B cell (primary cell): ENCODE results near the gene ZNF334. TPM values are rescaled to one million over a fixed set of nuclear protein-coding genes. Genes with fewer than 3 reads are reported as not detected.

Source experiments
- ATAC-seq: fragments of 200-7000 bp; cut with Tn5 transposase; one replicate; pipeline ENCODE4 v1.10.0; 2021; ENCODE audit warnings: low read depth, mild to moderate bottlenecking, moderate number of reproducible peaks, moderate library complexity
- CTCF ChIA-PET: fragments of 350-600 bp; sonication (Branson Sonifier 250); formaldehyde crosslinking; loops from one replicate; lab custom pipeline; 2021; ENCODE audit warnings: antibody characterized with exemption, inconsistent platforms; lab: Charles Lee
- POLR2A ChIA-PET: fragments of 350-600 bp; sonication (Branson Sonifier 250); formaldehyde crosslinking; loops from one replicate; lab custom pipeline; 2021; ENCODE audit warnings: antibody characterized with exemption; lab: Charles Lee
- DNase-seq: peaks from one replicate; pipeline ENCODE4 v3.0.0; 2013
- H2AFZ ChIP-seq: 2 replicates; pipeline ENCODE4 v1.6.1; 2012; ENCODE audit warnings: mild to moderate bottlenecking, low read depth, low read length; ENCODE audit not compliant: insufficient read depth, poor library complexity, severe bottlenecking
- H3K27ac ChIP-seq, 2 donors: 1 replicate in 1 of 2; 2 replicates in 1 of 2; pipeline ENCODE4 v1.5.1; 2012 to 2013; ENCODE audit warnings: low read length in 2 of 2, mild to moderate bottlenecking in 2 of 2, moderate library complexity in 1 of 2
- H3K27me3 ChIP-seq, 4 experiments: fragments of 200-600 bp in 1 of 4; sonication (generic) in 1 of 4; replicated peaks in 1 of 4; 1 replicate in 2 of 4; 2 replicates in 2 of 4; pipeline versions ENCODE4 v1.6.1 to v1.7.0; 2013 to 2016; ENCODE audit warnings: low read length in 3 of 4, mild to moderate bottlenecking in 2 of 4, mixed read lengths in 1 of 4, moderate library complexity in 1 of 4; ENCODE audit not compliant: insufficient read depth in 4 of 4, control insufficient read depth in 3 of 4; ENCODE audit errors: control extremely low read depth in 1 of 4
- H3K36me3 ChIP-seq, 2 experiments: replicated peaks in 1 of 2; 1 replicate in 1 of 2; 2 replicates in 1 of 2; pipeline versions ENCODE4 v1.6.1 to v1.7.1; 2013; ENCODE audit warnings: low read length in 1 of 2; ENCODE audit not compliant: insufficient read depth in 2 of 2, control insufficient read depth in 1 of 2; ENCODE audit errors: control extremely low read depth in 1 of 2, extremely low read depth in 1 of 2
- H3K4me1 ChIP-seq, 2 donors: fragments of 200-600 bp in 1 of 2; sonication (generic) in 1 of 2; 1 replicate in 1 of 2; 2 replicates in 1 of 2; pipeline versions ENCODE4 v1.5.1 to v1.6.1; 2013 to 2017; ENCODE audit warnings: low read length in 2 of 2; ENCODE audit not compliant: control insufficient read depth in 2 of 2, insufficient read depth in 2 of 2
- H3K4me2 ChIP-seq: replicated peaks from 2 replicates; pipeline ENCODE3; 2012; ENCODE audit warnings: mild to moderate bottlenecking, low read depth, low read length; ENCODE audit not compliant: poor library complexity, severe bottlenecking
- H3K4me3 ChIP-seq, 5 experiments: fragments of 200-600 bp in 1 of 5; sonication (generic) in 1 of 5; 1 replicate in 3 of 5; 2 replicates in 2 of 5; pipeline versions ENCODE4 v1.5.1 to v1.7.0; 2011 to 2016; ENCODE audit warnings: low read length in 4 of 5, mild to moderate bottlenecking in 4 of 5, low read depth in 2 of 5, control low read depth in 1 of 5, moderate library complexity in 1 of 5; ENCODE audit not compliant: insufficient read depth in 1 of 5; ENCODE audit errors: control extremely low read depth in 1 of 5, extremely low read depth in 1 of 5
- H3K79me2 ChIP-seq: fragments of 200-600 bp; sonication (generic); one replicate; pipeline ENCODE4 v1.6.0; 2016; ENCODE audit warnings: low read length; ENCODE audit not compliant: control insufficient read depth, insufficient read depth
- H3K9ac ChIP-seq: fragments of 200-600 bp; sonication (generic); 2 replicates; pipeline ENCODE4 v1.6.1; 2017; ENCODE audit warnings: mild to moderate bottlenecking, low read length, moderate library complexity
- H3K9me3 ChIP-seq, 3 donors: one replicate each; pipeline versions ENCODE4 v1.6.1 to v1.7.1; 2013; ENCODE audit warnings: low read length in 2 of 3; ENCODE audit not compliant: control insufficient read depth in 2 of 3, insufficient read depth in 1 of 3; ENCODE audit errors: control extremely low read depth in 1 of 3
- H4K20me1 ChIP-seq: 2 replicates; pipeline ENCODE4 v1.6.0; 2012; ENCODE audit warnings: mild to moderate bottlenecking, low read length; ENCODE audit not compliant: insufficient read depth, control insufficient read depth, poor library complexity, severe bottlenecking
- H3K27ac Mint-ChIP-seq: one replicate; pipeline ENCODE4 v1.8.0; 2021; ENCODE audit warnings: mixed read lengths
- H3K27me3 Mint-ChIP-seq: one replicate; pipeline ENCODE4 v1.8.0; 2021; ENCODE audit warnings: mixed read lengths
- H3K4me1 Mint-ChIP-seq: one replicate; pipeline ENCODE4 v1.8.0; 2021; ENCODE audit warnings: mixed read lengths
- H3K4me3 Mint-ChIP-seq: one replicate; pipeline ENCODE4 v1.8.0; 2021; ENCODE audit warnings: mixed read lengths
- H3K9me3 Mint-ChIP-seq: one replicate; pipeline ENCODE4 v1.8.0; 2022; ENCODE audit warnings: mixed read lengths; ENCODE audit not compliant: insufficient read depth
- CTCF ChIP-seq: fragments of 200-600 bp; IDR thresholded peaks from one replicate; pipeline ENCODE4 v1.8.0; 2022; ENCODE audit warnings: antibody characterized with exemption, mild to moderate bottlenecking
- EZH2 ChIP-seq: IDR thresholded peaks from 2 replicates; pipeline ENCODE4 v1.6.1; 2012; ENCODE audit warnings: borderline replicate concordance, low read depth, mild to moderate bottlenecking, moderate library complexity, low read length; ENCODE audit not compliant: insufficient read depth, poor library complexity, severe bottlenecking
- WGBS: methylation state at CpG from one replicate; pipeline ENCODE4 v1.1.5; 2013; ENCODE audit warnings: missing lambda C conversion rate; ENCODE audit not compliant: insufficient coverage; 5-methylcytosine and 5-hydroxymethylcytosine counted together
- intact Hi-C: fragments of 100-400 bp; cut with micrococcal nuclease; formaldehyde crosslinking; loops from one replicate; pipeline ENCODE4 v1.10.0; 2022
- polyA plus RNA-seq: library from polyadenylated mRNA; depleted of rRNA; stranded (reverse); fragments of >200 nt; gene quantifications from 2 replicates; pipeline ENCODE4 v1.2.3, GENCODE V29; 2012
- total RNA-seq, 2 donors: library from RNA; stranded (reverse); fragments of 120-200 nt in 1 of 2; gene quantifications; 1 replicate in 1 of 2; 2 replicates in 1 of 2; pipeline versions ENCODE4 v1.2.3 to v1.2.4, GENCODE V29; 2013 to 2022

The ZNF334 gene
- total and polyA plus RNA-seq, 2 donors (not counting 1 experiment from before 2014, with no cell fraction given): 0.22 to 0.30 TPM

- peaks cover 0 to 25% (median 9%) of the 10 kb centered on the region in 4 experiments for H3K27me3 ChIP-seq
- CTCF ChIA-PET: interaction anchor here (0.5 to 1.2 kb wide), 2 partner anchors 9 to 663 kb away, joined by 3 read pairs; no protein-coding TSS in a partner anchor
- no peak overlapping the region for H3K9ac ChIP-seq
- H3K9me3 ChIP-seq: no peaks in the 10 kb centered on the region
- no peak overlapping the region for H3K4me3 ChIP-seq
- Mint-ChIP-seq H3K27ac (no peak overlapping the region), H3K27me3 (peaks cover 45% of the 10 kb centered on the region), H3K9me3 (no peaks in the 10 kb centered on the region), H3K4me1 (no peaks in the 10 kb centered on the region), H3K4me3 (no peak overlapping the region)
- no CpG with 5 or more reads among the region's 2 CpGs for WGBS
- no peak for TF ChIP-seq EZH2
- no peak for TF ChIP-seq CTCF
- H3K27ac ChIP-seq: no peak overlapping the region
- ATAC-seq (no peak), DNase-seq (no peak)
- H3K36me3 ChIP-seq: no peaks in the 10 kb centered on the region
- no peaks in the 10 kb centered on the region for H4K20me1 ChIP-seq
- no peaks in the 10 kb centered on the region for H3K4me1 ChIP-seq
- H3K4me2 ChIP-seq: no peak overlapping the region
- POLR2A ChIA-PET: no interaction called here
- intact Hi-C loops: no loop called here
- no peak overlapping the region for H2AFZ ChIP-seq
- no peaks in the 10 kb centered on the region for H3K79me2 ChIP-seq
These were observed 25.7 kb downstream of the ZNF334 start for GRCh38 chr20:46487628-46488027.

GRCh38 chr20:46485431-46485830, 27.9 kb downstream of the ZNF334 start:
- Mint-ChIP-seq H3K4me3 (no peak overlapping the region), H3K9me3 (no peaks in the 10 kb centered on the region), H3K4me1 (no peaks in the 10 kb centered on the region), H3K27me3 (peaks cover 49% of the 10 kb centered on the region), H3K27ac (no peak overlapping the region)
- no peak for DNase-seq
- intact Hi-C loops: no loop called here
- no peak overlapping the region for H3K4me2 ChIP-seq
- ChIA-PET CTCF (interaction anchor here (1.5 kb wide), 1 partner anchor 354 kb away, joined by 3 read pairs; no protein-coding TSS in a partner anchor), POLR2A (no interaction called here)
- H3K9me3 ChIP-seq: no peaks in the 10 kb centered on the region
- TF ChIP-seq CTCF (no peak), EZH2 (no peak)
- no peak overlapping the region for H3K9ac ChIP-seq
- H3K4me1 ChIP-seq: no peaks in the 10 kb centered on the region
- no peaks in the 10 kb centered on the region for H3K36me3 ChIP-seq
- no CpG with 5 or more reads among the region's 4 CpGs for WGBS
- H2AFZ ChIP-seq: no peak overlapping the region
- H3K27ac ChIP-seq: no peak overlapping the region
- no peaks in the 10 kb centered on the region for H3K79me2 ChIP-seq
- H3K4me3 ChIP-seq: no peak overlapping the region
- no peak for ATAC-seq
- no peaks in the 10 kb centered on the region for H4K20me1 ChIP-seq
- H3K27me3 ChIP-seq: peaks cover 0 to 21% (median 12%) of the 10 kb centered on the region in 4 experiments
